Measurements from ENCODE around the gene SGMS1.
"Not testable (repeated sequence)": the region's sequence is repeated elsewhere in the genome, so short reads cannot be mapped to it uniquely, and the experiment has no call there.

The SGMS1 gene

DNA sequence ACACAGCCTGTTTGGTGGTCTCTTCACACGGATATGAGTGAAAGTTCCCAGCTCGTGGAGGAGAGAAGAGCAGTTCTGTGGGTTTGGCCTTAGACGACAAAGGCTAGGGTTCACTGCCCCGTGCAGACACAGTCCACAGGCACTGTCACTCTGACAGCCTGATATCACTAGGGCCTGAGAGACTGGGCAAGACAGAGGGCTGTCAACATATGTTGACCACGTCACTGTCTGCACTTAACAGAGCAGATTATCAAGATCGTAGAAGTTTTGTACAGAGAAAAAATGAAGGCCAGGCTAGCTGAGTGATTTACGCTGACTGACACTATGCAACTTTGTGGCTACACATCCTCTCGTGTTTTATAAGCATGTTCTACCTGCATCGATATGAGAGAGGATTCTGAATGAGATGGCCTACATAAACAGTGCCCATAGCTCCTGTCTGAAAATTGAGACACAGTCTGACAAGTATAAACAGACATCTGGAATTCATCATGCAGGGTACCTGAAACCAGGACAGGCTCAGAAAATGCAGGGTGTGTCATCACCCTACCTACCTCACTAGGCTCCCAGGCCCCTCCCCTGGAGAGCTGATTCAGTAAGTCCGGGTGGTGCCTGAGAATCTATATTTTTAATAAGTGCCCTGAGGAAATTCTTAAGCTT is 120.0 kb downstream of the SGMS1 start:
- no peak for DNase-seq

DNA sequence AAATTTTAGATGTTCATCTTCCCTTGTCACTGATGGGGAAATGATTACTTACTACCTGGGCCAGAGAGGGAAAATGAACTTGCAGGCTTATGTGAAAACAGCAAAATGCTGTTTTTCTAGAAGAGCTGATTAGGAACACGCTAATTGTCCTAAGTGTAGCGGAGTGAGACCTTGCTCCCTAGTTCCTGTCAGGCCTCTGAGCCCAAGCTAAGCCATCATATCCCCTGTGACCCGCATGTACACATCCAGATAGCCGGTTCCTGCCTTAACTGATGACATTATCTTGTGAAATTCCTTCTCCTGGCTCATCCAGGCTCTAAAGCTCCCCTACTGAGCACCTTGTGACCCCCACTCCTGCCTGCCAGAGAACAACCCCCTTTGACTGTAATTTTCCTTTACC is 120.6 kb downstream of the SGMS1 start:
- not testable (repeated sequence) for DNase-seq

DNA sequence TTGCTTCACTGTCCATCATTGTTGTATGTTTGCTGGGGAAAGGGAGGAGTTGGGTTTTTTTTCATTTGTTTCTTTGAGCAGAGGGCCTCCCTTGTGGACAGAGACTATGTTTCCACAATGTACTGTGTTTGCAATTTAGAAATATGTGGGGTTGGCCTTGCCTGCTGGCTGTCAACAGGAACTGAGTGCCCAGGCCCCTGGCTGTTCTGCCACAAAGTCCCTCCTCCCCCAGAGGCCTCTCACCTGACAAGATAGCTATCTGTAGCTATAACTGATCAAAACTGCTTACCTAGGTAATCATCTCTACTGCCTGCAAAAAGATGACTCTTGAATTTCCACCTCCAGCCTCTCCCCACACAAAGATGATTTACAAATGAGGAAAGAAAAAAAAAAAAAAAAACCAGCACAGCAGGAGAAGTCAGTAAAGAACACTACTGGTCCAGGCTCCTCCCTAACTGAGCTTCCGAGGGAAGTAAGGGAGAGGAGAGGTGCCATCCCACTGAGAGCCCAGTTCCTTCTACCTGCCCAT is 121.8 kb downstream of the SGMS1 start:
- DNase-seq, result no peak

DNA sequence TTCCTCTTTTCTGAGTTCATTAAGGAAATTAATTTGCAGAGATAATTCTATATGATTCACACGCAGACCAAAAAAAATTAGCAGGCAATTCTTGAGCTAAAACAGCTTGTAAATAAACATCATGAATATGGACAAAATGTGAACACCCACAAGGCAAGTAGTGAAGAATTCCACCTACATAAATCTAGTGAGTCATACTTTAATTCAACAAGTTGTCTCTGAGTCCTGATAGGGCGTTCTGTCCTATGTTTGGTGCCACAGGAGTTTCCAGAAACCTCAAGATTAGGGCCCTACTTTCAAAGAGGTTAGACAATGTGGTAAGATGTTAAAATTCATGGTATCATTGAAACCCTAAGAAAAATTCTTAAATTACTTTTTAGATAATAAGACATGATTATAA is 122.3 kb downstream of the SGMS1 start:
- DNase-seq, result no peak

DNA sequence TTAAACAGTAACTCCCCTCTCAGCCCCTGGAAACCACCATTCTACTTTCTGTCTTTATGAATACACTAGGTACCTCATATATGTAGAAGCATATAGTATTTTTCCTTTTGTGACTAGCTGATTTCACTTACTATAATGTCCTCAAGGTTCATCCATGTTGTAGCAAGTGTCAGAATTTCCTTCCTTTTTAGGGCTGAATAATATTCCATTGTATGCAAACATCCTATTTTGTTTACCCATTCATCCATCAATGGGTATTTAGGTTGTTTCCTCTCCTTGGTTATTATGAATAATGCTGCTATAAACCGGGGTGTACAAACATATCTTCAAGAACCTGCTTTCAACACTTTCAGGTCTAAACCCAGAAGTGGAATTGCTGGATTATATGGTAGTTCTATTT is 125.3 kb downstream of the SGMS1 start:
- no peak for DNase-seq

DNA sequence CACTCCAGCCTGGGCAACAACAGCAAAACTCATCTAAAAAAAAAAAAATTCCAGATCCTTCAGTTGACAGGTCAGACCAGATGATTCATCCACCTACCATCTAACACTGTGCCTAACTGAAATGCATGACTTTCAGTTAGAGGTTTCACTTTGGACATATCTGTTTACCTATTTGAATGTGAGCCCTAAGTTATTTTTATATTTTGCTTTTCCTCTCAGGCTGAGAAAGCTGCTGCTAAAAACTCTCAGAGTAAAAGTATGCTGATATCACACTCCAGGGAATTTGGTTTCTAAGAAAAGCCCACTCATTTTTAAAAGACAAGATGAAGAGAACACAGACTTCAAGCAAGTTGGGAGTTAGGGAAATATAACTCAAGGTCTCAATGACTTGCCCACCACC is 126.0 kb downstream of the SGMS1 start:
- no peak for DNase-seq

DNA sequence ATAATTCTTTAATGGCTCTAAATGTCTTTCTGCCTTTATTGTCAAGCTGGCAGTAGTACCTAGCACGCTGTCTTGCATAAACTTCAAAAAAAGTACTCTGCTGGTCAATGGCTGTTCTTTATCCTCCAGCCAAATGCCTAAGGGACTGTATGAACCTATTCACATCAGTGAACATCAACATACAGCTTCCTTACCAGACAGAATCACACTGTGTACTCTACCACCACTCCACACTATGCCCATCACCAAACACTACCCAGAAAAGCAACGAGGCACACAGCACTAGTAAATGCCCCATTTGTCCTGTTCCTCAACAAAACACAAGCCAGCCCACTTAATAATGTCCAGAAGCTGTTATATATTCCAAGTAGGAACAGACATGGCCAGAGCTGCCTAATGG is 127.5 kb downstream of the SGMS1 start:
- no peak for DNase-seq

DNA sequence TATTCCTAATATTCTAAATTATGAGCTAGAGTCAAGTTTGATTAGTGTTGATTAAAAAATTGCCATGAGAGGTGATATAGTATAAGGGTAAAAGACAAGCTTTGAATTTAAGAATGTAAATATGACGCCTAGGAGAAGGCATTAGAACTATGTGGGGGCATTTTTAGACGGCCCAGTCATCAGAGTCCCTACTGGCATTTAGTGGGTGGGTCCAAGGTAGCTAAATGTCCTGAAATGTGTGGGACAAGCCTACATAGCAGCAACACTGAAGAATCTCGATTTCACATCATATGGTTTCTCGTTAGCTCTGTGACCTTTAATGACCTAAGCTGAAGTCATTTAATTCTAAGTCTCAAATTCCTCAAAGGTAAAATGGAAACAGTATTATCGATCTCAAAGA is 133.5 kb downstream of the SGMS1 start:
- no peak for DNase-seq

DNA sequence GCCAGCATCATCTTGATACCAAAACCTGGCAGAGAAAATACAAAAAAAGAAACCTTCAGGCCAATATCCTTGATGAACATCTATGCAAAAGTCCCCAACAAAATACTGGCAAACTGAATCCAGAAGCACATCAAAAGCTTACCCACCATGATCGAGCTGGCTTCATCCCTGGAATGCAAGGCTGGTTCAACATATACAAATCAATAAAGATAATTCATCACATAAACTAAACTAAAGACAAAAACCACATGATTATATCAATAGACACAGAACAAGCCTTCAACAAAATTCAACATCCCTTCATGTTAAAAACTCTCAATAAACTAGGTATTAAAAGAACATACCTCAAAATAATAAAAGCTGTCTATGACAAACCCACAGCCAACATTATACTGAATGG is 139.2 kb downstream of the SGMS1 start:
- not testable (repeated sequence) for DNase-seq

DNA sequence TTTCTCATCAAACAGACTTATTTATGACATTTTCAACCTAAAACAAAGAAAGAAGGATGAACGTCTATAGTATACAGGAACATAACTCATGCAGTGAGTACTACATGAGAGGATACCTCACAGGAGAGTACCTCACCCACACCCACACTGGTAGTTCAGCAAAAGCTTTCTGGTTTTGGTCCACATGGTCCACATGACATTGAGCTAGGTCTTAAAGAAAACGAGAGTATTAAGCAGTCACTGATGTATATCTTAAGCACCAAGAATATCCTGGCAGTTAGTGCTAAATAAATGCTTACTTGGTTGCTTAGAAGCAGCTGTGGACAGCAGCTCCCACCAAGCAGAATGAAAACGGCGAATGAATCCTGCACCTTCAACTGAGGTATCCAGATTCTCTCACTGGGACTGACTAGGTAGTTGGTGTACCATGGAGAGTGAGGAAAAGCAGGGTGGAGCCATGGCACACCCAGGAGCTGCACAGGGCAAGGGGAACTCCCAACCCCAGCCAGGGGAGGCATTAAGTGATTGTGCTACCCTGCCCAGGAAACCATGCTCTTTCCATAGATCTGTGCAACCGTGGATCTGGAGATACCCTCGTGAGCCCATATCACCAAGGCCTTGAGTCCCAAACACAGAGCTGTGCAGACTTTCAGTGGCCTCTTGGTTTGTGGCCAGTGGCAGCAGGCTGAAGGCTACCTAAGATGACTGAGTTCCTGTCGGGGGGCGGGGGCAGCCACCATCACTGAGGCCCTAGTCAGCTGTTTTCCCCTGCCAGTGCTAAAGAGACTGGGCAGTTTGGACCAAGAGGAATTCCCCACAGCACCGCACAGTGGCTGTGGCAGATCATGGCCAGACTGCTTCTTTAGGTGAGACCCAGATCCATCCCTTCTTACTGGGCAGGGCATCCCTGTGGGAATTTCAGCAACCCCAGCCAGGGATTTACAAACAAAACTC is 143.4 kb downstream of the SGMS1 start:
- no peak for DNase-seq

DNA sequence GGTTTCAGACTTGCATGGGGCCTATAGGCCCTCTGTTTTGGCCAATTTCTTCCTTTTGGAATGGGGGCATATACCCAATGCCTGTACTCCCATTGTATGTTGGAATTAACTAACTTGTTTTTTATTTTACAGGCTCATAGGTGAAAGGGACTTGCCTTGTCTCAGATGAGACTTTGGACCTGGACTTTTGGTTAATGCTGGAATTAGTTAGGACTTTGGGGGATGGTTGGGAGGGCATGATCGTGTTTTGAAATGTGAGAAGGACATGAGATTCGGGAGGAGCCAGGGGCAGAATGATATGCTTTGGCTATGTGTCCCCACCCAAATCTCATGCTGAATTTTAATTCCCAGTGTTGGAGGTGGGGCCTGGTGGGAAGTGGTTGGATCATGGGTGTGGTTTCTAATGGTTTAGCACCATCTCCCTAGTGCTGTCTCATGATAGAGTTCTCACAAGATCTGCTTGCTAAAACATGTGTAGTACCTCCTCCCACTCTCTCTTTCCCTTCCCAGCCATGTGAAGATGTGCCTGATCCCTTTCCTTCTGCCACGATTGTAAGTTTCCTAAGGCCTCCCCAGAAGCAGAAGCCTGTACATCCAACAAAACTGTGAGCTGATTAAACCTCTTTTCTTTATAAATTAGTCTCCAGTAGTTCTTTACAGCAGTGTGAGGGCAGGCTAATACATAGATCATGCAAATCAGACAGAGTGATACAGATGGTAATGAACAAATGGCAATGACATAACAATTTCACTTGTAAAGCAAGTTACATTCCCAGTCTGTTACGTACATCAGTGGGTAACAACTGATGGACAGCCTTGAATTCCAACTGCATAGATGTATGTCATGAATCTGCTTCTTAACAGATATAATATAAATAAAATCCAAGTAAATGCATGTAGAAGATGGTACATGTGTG is 146.2 kb downstream of the SGMS1 start:
- no peak for DNase-seq

DNA sequence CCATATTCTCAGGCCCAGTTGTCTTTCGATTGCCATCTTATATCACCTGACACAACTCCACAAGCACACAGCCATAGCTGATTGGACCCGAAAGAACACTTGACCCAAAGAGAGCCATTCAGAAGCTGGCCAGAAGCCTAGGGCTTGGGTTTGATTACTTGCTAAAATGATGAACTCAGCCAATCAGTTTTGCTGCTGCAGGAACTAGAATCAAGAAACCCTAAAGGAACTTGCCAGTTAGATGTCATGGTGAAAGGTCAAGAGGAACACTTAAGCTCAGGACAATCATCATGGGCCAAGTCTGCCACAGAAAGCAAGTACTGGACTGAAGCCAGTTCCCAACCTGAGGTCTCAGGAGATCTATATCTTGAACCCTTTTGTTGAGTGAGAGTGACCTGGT is 150.0 kb downstream of the SGMS1 start:
- DNase-seq, result no peak

DNA sequence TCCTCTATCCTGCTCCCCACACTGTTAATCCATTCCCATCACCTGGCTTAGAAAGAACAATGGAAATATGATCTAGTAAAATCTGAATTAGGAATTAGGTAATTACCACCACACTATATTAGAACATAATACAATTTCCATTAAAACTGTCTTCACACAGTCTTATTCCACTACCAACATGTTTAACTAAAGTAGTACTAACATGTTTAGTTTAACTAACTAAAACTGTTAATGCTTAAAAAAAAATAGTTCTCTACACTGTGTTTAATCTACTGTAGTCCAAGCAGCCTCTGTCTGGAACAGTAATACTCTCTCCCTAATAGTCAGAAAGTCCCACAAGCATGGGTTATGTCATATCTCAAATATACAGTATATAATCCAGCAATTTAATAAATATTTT is 150.8 kb downstream of the SGMS1 start:
- no peak for DNase-seq

DNA sequence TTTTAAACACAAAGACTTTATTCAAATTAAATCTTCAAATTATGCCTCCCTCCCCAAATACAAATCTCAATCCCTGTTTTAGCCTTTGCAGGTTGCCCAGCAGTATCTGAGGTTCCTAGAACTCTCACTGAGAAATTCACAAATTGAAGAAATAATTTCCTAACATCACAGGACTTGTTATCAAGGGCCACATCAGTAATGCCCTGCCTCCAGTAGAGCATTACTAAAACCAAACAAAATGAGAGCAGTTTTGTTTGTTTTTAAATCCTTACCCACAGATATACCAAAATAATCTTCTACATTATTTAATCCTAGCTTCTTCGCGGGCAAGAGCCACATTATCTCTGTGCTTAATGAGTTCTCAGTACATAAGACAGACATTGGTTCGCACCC is 152.2 kb downstream of the SGMS1 start:
- no peak for DNase-seq

DNA sequence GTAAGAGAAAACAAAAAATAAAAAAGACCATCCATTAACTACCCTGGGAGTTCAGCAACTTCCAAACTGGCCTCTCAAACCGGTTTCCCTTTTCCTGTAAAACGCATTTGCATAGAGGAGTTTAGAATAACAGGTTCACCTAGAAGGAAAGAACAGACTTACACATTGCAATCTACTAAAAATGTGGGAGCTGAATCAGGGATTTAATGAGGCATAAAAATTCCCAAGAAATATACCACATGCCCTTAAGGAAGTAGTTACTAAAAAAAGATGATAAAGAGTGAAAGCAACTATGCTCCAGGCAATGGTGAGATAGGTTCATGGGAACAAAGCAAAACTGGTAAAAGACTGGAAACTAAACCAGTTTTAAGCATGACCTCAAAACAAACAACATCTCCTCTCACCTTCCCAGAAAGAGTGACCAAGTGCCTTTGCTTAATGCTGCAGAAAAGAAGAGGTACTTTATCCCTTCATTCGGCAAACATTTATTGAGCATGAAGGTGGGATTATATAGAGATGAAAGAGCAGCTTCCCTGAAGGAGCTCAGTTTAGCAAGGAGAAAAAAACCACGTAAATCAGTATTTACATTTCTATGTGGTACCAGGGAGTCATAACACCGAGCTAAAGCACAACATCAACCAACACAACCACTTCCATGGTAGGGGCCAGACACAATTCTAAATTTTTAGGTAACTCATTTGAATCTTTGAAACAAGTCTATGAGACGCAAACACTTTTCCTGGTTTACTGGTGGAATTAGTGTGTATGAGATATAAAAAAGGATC is 152.8 kb downstream of the SGMS1 start:
- peak; percentile 75 for DNase-seq

DNA sequence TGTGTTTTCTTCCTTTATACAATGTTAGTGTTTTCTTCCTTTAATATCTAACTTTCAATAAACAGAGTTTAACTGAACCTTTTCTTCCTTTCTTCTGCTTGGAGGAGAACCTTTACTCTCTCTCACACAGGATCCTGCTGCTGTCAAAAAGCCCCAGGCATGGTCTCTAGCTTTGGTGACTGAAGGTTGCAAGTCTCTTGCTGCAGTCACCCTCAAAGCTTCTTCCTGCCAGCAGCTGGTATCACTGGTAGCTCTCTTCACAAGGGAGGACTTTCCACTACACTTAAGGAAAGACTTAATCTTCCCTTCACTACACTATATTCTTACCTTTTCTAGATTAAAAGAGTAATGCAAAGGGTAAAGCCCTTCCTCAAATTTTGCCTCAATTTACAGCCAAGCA is 153.4 kb downstream of the SGMS1 start:
- DNase-seq, result no peak

DNA sequence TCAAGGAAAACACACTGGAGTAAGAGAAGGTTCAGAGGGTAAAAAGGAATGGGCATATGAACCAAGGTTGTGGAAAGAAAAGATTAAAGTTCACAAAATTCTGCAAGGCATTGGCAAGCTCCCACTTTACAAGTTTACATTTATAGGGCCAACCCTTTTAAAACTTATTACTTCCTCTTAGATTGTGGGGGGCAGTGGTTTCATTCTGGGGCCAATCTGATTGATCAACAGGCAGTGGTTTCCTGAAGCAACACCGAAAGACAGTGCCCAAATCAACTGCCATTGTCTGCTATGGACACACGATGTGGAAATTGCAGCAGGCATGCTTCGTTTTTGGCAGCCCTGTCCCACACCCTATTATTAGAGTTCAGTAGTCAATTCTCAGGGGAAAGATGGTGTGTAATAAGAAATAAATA is 154.0 kb downstream of the SGMS1 start:
- no peak for DNase-seq

DNA sequence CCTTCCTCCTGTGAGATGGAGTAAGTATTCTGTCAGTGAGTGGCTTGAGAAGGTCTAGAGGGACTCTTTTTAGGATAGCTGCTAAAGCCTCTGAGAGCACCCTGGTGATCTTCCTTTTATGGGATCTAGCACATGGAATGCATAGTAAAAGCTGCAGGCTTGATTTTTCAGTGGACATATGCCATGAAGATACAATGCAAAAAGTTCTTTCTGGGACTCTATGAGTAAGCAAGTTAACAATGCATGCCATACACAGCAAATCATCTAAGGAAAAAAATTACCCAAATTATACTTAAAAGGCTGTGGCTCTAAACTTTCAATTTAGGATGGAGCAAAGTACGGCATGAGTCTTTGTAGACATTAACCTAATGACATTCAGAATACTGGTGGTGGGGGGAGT is 154.5 kb downstream of the SGMS1 start:
- no peak for DNase-seq

DNA sequence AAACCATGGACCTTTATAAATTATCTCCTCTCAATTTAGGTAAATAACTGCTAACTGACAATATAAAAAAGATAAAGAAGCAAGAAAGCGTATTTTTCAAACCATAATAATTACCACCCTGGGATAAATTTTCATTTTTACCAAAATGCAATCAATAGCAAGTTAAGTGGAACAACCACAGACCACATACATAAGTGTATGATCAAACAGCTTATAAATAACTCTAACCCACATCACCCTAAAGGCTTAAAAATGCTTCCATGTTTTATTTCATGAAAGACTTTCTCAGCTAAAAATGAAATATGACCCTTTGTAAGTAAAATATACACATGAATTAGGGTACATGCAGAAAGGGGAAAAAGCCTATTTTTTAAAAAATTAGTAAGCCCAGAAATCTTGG is 156.5 kb downstream of the SGMS1 start:
- no peak for DNase-seq

DNA sequence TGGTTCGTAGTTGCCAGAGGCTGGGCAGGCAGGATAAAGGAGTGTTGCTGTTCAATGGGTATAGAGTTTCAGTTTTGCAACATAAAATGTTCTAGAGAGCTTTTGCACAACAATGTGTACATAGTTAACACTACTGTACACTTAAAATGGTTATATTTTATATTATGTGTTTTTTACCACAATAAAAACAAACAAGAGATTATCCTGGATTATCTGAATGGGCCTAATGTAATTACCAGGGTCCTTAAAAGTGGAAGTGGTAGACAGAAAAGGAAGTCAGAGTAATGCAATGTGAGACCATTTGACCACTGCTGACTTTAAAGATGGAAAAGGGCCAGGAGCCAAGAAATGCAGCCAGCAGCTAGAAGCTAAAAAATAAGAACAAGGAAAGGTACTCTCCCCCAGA is 159.7 kb downstream of the SGMS1 start:
- peak; percentile 18 for DNase-seq

DNA sequence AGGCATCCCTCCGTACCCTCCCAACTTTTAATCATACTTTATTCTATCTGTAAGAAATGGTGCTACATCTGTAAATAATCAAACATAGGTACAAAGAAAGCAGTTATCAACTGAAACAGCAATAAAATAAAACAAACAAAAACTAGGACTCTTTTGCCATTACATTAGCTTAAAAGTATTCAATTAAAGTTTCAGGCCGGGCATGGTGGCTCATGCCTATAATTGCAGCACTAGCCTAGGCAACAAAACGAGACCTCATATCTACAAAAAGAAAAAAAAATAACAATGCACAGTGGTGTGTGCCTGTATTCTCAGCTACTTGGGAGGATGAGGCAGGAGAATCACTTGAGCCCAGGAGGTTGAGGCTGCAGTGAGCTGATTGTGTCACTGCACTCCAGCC is 161.9 kb downstream of the SGMS1 start:
- no peak for DNase-seq

DNA sequence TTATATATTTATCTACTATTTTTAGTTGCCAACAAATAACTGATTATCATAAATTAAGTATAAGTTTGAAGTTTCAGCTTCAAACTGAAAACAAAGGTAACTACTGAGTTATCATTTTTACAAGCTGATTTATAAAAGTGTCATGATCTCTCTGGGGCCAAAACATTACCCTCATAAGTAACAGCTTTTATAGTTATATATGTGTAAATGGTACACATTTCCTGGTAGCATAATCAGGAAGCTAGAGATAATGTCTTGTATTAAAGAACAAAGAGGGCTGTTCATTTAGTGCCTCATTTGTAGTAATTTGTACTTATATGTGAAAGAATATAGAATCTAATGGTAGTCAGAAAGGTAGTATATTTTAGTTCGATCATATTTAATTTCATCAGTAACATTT is 162.6 kb downstream of the SGMS1 start:
- DNase-seq, result no peak
